ENCODE results near the gene MAST4. TPM values are rescaled to one million over a fixed set of nuclear protein-coding genes. Genes with fewer than 3 reads are reported as not detected.

MAST4 gene
- total and polyA plus RNA-seq, 2 donors (not counting 1 experiment from before 2014, with no cell fraction given) = 2.5 to 57.1 TPM

GRCh38 chr5:67027171-67027570 lies 431.0 kb downstream of the MAST4 start:
- intact Hi-C loops (cut with micrococcal nuclease) = no loop called here
- Mint-ChIP-seq H3K4me3 (no peak overlapping the region), H3K27ac (no peak overlapping the region), H3K27me3 (no peaks in the 10 kb centered on the region), H3K4me1 (no peaks in the 10 kb centered on the region), H3K9me3 (ENCODE audit: insufficient read depth) (no peaks in the 10 kb centered on the region)
- ATAC-seq (ENCODE audit: low read depth) = no peak
- no peak for TF ChIP-seq EZH2 (IDR thresholded peaks at IDR 0.05; ENCODE audit: borderline replicate concordance, insufficient read depth, low read depth, low read length, poor library complexity, severe bottlenecking)
- no peak for TF ChIP-seq CTCF (IDR thresholded peaks at IDR 0.05)
- WGBS (ENCODE audit: insufficient coverage) = no CpG with 5 or more reads among the region's 2 CpGs
- Histone ChIP-seq H3K4me3 (ENCODE audit: control extremely low read depth in 1 of 5, extremely low read depth in 1 of 5, insufficient read depth in 1 of 5, low read depth in 2 of 5, low read length in 4 of 5) (no peak overlapping the region), H3K27ac (ENCODE audit: low read length in 2 of 2) (no peak overlapping the region), H3K27me3 (replicated peaks in 1 of 4; ENCODE audit: control extremely low read depth in 1 of 4, control insufficient read depth in 3 of 4, insufficient read depth in 4 of 4, low read length in 3 of 4) (peaks cover 0 to 2% (median 0%) of the 10 kb centered on the region in 4 experiments), H3K4me1 (ENCODE audit: control insufficient read depth in 2 of 2, insufficient read depth in 2 of 2, low read length in 2 of 2) (no peaks in the 10 kb centered on the region), H3K4me2 (replicated peaks; ENCODE audit: low read depth, low read length, poor library complexity, severe bottlenecking) (no peak overlapping the region), H2AFZ (ENCODE audit: insufficient read depth, low read depth, low read length, poor library complexity, severe bottlenecking) (no peak overlapping the region), H4K20me1 (ENCODE audit: control insufficient read depth, insufficient read depth, low read length, poor library complexity, severe bottlenecking) (no peaks in the 10 kb centered on the region), H3K36me3 (replicated peaks in 1 of 2; ENCODE audit: control extremely low read depth in 1 of 2, control insufficient read depth in 1 of 2, extremely low read depth in 1 of 2, insufficient read depth in 2 of 2, low read length in 1 of 2) (no peaks in the 10 kb centered on the region), H3K9ac (ENCODE audit: low read length) (no peak overlapping the region), H3K79me2 (ENCODE audit: control insufficient read depth, insufficient read depth, low read length) (no peaks in the 10 kb centered on the region), H3K9me3 (ENCODE audit: control extremely low read depth in 1 of 3, control insufficient read depth in 2 of 3, insufficient read depth in 1 of 3, low read length in 2 of 3) (no peaks in the 10 kb centered on the region)
- POLR2A ChIA-PET = no interaction called here
- no peak for DNase-seq
- CTCF ChIA-PET = no interaction called here

- no peak overlapping the region for H3K4me2 ChIP-seq (replicated peaks; ENCODE audit: low read depth, low read length, poor library complexity, severe bottlenecking)
- H2AFZ ChIP-seq (ENCODE audit: insufficient read depth, low read depth, low read length, poor library complexity, severe bottlenecking) = no peak overlapping the region
- TF ChIP-seq CTCF (IDR thresholded peaks at IDR 0.05) = no peak
- TF ChIP-seq EZH2 (IDR thresholded peaks at IDR 0.05; ENCODE audit: borderline replicate concordance, insufficient read depth, low read depth, low read length, poor library complexity, severe bottlenecking) = no peak
- Mint-ChIP-seq H3K4me1 (peaks cover 3% of the 10 kb centered on the region), H3K27ac (no peak overlapping the region), H3K27me3 (no peaks in the 10 kb centered on the region), H3K4me3 (no peak overlapping the region), H3K9me3 (ENCODE audit: insufficient read depth) (no peaks in the 10 kb centered on the region)
- POLR2A ChIA-PET = no interaction called here
- no peak for ATAC-seq (ENCODE audit: low read depth)
- peaks cover 0 to 1% of the 10 kb centered on the region in 2 donors for H3K4me1 ChIP-seq (ENCODE audit: control insufficient read depth in 2 of 2, insufficient read depth in 2 of 2, low read length in 2 of 2)
- H3K4me3 ChIP-seq (ENCODE audit: control extremely low read depth in 1 of 5, extremely low read depth in 1 of 5, insufficient read depth in 1 of 5, low read depth in 2 of 5, low read length in 4 of 5) = no peak overlapping the region
- intact Hi-C loops (cut with micrococcal nuclease) = no loop called here
- H3K27ac ChIP-seq (ENCODE audit: low read length in 2 of 2) = no peak overlapping the region
- WGBS (ENCODE audit: insufficient coverage) = 94% methylated on average over 3 of the region's 4 CpGs
- no peaks in the 10 kb centered on the region for H4K20me1 ChIP-seq (ENCODE audit: control insufficient read depth, insufficient read depth, low read length, poor library complexity, severe bottlenecking)
- peaks cover 0 to 2% (median 0%) of the 10 kb centered on the region in 4 experiments for H3K27me3 ChIP-seq (replicated peaks in 1 of 4; ENCODE audit: control extremely low read depth in 1 of 4, control insufficient read depth in 3 of 4, insufficient read depth in 4 of 4, low read length in 3 of 4)
- no peak overlapping the region for H3K9ac ChIP-seq (ENCODE audit: low read length)
- no peaks in the 10 kb centered on the region for H3K9me3 ChIP-seq (ENCODE audit: control extremely low read depth in 1 of 3, control insufficient read depth in 2 of 3, insufficient read depth in 1 of 3, low read length in 2 of 3)
- H3K79me2 ChIP-seq (ENCODE audit: control insufficient read depth, insufficient read depth, low read length) = no peaks in the 10 kb centered on the region
- CTCF ChIA-PET = no interaction called here
- no peak for DNase-seq
- no peaks in the 10 kb centered on the region for H3K36me3 ChIP-seq (replicated peaks in 1 of 2; ENCODE audit: control extremely low read depth in 1 of 2, control insufficient read depth in 1 of 2, extremely low read depth in 1 of 2, insufficient read depth in 2 of 2, low read length in 1 of 2)
These were observed 432.2 kb downstream of the MAST4 start for GRCh38 chr5:67028371-67028770.

Measured in B cell (primary cell).